GM23248 (cell line): ENCODE data around the gene P4HA3.

Experiments
- EZH2 ChIP-seq: fragments of 200-600 bp; sonication (generic); IDR thresholded peaks from 2 replicates; pipeline ENCODE4 v1.6.1; 2018; ENCODE audit warnings: antibody characterized with exemption, mild to moderate bottlenecking; ENCODE audit not compliant: insufficient read depth, poor library complexity, severe bottlenecking
- EZH2phosphoT487 ChIP-seq: fragments of 200-600 bp; sonication (generic); IDR thresholded peaks from 2 replicates; pipeline ENCODE4 v1.6.1; 2018; ENCODE audit warnings: antibody characterized with exemption, moderate library complexity, mild to moderate bottlenecking, low read depth; ENCODE audit not compliant: insufficient read depth

GRCh38 chr11:74345420-74345819, 34.0 kb upstream of the P4HA3 start:
- no peak for TF ChIP-seq EZH2phosphoT487
- TF ChIP-seq EZH2 = no peak
